Sigmoid colon (tissue), 4 donors: ENCODE results near the gene ABCG2.

ENCODE experiments used
- EP300 ChIP-seq, 4 donors: sonication (generic); formaldehyde crosslinking; IDR thresholded peaks; one replicate each; pipeline ENCODE4 v1.6.1; 2017; ENCODE audit warnings: antibody characterized with exemption in 4 of 4
- TF ChIP-seq, protein P1 (sequence below), 4 experiments: fragments of 450-650 bp in 3 of 4; fragments of 200-600 bp in 1 of 4; IDR thresholded peaks; one replicate each; pipeline ENCODE4 v1.5.1; 2016 to 2019; ENCODE audit warnings: antibody characterized with exemption in 4 of 4, mild to moderate bottlenecking in 3 of 4, moderate library complexity in 2 of 4

- TF ChIP-seq, protein P1, sequence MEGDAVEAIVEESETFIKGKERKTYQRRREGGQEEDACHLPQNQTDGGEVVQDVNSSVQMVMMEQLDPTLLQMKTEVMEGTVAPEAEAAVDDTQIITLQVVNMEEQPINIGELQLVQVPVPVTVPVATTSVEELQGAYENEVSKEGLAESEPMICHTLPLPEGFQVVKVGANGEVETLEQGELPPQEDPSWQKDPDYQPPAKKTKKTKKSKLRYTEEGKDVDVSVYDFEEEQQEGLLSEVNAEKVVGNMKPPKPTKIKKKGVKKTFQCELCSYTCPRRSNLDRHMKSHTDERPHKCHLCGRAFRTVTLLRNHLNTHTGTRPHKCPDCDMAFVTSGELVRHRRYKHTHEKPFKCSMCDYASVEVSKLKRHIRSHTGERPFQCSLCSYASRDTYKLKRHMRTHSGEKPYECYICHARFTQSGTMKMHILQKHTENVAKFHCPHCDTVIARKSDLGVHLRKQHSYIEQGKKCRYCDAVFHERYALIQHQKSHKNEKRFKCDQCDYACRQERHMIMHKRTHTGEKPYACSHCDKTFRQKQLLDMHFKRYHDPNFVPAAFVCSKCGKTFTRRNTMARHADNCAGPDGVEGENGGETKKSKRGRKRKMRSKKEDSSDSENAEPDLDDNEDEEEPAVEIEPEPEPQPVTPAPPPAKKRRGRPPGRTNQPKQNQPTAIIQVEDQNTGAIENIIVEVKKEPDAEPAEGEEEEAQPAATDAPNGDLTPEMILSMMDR (IDR thresholded peaks at IDR 0.05), result no peak
- no peak for TF ChIP-seq EP300 (IDR thresholded peaks at IDR 0.05)
Observed at GRCh38 chr4:88070031-88070430, 88.4 kb downstream of the ABCG2 start.
